GM18870 (cell line): ENCODE measurements around the gene PLEKHF1.

Experiments used
- ATAC-seq: cut with Tn5 transposase; IDR thresholded peaks from one replicate; pipeline ENCODE4 v1.9.1; 2021; ENCODE audit warnings: moderate library complexity; ENCODE audit not compliant: unreplicated experiment

PLEKHF1 gene

DNA sequence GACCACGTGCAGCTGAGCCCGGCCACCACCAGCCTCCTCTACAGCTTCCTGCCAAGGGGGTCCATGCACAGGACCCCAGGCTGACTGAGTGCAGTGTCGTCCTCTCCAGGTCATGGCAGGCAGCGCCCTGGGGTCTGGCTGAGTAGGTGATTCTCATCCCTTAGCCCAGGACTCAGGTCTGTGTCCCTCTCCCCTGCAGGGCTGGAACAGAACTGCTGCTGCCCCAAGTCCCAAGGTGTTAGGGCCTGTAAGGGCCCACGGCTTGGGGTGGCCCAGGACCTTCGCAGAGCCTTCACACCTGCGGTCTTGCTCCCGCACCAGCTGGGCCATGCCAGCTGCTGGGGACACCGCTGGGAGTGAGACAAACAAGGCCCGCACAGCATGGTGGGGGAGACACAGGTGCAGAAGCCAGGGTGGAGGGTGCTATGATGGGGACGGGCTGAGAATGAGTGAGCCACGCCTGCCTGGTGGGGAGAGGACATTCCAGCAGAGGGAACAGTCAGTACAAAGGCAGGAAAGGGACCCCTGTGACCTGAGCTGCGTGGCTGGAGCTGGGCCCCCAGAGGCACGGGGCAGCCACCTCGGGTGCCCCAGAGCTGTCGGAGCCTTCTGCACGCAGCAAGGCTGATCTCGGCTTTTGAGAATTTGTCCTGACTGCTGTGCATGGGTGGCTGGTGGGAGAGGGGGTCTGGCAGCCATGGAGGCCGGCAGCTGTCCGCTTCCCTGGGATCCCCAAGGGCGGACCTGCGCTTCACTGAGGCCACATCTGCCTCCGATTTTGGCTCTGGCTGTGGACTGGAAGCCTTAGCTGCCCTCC is 11.9 kb downstream of the PLEKHF1 start:
- ATAC-seq, result no peak

- ATAC-seq, result no peak
Measured at GRCh38 chr19:29678484-29679106, 13.3 kb downstream of the PLEKHF1 start.

DNA sequence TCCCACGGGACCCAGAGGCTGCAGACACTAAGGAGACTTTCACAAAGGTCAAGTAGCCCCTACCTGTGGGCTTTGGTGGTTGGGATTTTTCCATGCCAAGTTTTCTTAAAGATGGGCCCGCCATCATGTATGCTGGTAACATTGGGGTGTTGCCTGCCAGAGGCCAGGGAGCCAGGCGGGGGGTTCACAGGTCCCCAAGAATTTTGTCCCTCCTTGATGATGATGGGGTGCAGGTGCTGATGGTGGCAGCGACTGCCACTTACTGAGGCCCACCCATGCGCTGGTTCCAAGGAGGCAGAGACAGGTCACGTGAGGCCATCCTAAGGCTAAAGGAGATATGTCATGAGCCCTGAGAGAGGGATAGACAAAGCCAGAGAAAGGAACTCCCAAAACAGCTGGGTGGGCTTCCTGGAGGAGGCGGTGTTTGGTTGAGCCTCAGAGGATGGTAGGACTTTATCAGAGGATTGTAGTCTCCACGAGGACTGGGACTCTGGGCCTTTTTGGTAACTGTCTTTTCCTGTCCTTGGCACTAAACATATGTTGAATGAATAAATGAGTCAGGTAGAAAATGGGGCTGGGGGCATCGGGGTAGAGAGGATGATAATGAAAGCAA is 14.4 kb downstream of the PLEKHF1 start:
- ATAC-seq, result no peak

DNA sequence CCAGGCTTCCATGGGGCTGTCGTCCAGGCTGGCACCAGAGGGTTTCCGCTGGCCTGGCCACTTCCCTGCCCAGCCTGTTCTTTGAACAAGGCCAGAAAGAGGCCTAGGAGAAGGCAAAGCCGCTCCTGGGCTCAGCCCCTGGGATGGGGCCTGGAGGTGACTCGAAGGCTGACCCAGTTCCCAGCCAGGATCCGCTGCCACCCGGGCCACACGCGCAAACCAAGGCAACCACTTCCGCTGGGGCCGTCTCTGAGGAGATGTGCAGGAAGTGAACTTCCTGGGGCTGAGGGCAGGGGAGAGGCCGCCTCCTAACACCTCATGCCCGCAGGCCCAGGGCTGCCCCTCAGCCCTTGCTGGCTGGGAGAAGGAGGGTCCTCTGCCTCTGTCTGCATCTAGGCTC is 15.2 kb downstream of the PLEKHF1 start:
- ATAC-seq, result no peak

DNA sequence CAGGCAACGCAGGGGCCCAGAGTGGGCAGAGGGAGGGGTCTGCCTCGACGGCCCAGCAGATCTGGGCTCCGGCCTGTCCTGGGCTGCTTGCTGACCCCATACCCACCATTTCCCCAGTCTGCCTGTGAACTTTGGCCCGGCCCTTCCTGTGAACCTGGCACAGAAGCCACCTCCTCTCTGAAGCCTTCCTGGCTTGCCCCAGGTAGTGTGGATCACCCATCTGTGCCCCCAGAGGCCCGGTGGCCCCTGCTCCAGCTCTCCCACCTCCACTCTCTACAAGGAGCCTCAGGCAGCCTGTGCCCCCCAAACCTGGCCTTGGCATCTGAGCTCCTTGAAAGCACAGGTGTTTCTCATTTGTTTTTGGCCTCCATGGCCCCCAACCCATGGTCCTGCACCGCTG is 15.7 kb downstream of the PLEKHF1 start:
- ATAC-seq, result no peak

GRCh38 chr19:29681422-29682235 is 16.4 kb downstream of the PLEKHF1 start:
- ATAC-seq, result no peak

- no peak for ATAC-seq
Measured at GRCh38 chr19:29682236-29682895, 17.1 kb downstream of the PLEKHF1 start.

DNA sequence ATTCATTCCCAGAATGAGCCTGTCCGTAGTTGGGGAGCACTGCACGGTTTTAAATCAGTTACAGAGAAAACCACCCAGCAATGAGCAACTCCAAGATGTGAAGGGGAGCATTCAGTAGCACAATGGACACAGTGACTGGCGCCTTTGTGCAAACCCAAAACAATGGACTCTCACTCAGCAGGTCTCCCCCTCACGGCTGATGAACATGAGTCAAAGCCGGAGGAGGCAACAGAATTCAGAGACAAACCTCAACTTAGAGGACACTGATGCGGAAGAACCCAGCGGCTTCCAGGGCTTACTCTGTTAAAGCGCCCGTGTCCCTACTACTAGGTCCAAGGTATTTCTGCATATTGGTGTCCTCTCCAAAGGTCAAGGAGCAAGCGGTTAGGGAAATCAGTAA is 17.7 kb downstream of the PLEKHF1 start:
- ATAC-seq, result no peak

- ATAC-seq, result no peak
Measured at GRCh38 chr19:29685326-29685725, 20.1 kb downstream of the PLEKHF1 start.

DNA sequence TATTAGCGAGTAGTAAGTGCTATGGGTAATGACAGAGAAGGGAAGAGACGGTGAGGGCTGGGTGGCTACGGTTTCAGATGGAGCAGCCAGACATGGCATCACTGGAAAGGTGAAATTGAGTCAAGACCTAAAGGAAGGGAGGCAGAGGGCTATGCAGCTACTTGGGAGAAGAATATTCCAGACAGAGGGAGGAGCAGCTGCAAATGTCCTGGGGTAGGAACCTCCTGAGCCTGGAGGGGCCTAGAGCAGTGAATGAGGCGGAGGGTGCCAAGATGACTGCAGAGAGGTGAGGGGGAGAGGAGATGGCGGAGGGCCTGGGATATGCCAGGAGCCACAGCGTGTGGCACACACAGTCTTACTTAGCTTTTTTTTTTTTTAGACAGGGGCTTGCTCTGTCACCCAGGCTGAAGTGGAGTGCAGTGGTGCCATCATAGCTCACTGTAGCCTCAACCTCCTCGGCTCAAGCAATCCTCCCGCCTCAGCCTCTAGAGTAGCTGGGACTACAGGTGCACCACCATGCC is 21.1 kb downstream of the PLEKHF1 start:
- ATAC-seq, result no peak

- no peak for ATAC-seq
Measured at GRCh38 chr19:29687244-29687896, 22.1 kb downstream of the PLEKHF1 start.

DNA sequence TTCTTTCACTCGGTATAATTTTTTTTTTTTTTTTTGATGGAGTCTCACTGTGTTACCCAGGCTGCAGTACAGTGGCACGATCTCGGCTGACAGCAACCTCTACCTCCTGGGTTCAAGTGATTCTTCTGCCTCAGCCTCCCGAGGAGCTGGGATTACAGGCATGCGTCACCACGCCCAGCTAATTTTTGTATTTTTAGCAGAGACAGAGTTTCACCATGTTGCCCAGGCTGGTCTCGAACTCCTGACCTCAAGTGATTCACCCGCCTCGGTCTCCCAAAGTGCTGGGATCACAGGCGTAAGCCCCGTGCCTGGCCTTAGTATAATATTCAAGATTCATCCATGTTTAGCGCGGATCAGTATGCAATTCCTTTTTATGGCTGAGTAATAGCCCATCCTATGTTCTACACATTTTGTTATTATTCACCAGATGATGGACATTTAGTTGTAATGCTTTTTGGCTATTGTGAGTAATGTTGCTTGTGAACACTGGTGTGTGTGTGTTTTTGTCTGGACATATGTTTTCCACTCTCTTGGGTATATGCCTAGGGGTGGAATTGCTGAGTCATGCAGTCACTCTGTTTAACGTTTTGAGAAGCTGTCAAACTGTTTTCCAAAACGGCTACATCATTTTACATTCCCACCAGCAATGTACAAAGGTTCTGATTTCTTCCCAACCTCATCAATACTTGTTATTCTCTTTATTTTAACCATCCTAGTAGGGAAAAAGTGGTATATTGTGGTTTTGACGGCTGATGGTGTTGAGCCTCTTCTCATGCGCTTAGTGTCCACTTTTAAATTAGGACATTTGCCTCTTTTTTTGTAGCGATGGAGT is 22.9 kb downstream of the PLEKHF1 start:
- no peak for ATAC-seq

DNA sequence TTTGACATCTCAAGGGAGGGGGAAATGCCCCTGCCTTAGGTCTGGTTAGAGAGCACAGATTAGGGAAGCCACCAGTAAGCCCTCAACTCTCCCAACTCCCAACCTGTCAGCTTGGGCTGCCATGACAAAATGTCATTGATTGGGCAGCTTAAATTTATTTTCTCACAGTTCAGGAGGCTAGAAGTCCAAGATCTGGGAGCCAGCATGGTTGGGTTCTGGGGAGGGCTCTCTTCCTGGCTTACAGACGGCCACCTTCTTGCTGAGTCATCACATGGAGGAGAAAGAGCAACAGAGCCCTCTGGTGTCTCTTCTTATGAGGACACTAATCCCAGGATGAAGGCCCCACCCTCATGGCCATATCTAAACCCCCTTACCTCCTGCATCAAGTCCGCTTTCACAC is 25.6 kb downstream of the PLEKHF1 start:
- no peak for ATAC-seq

DNA sequence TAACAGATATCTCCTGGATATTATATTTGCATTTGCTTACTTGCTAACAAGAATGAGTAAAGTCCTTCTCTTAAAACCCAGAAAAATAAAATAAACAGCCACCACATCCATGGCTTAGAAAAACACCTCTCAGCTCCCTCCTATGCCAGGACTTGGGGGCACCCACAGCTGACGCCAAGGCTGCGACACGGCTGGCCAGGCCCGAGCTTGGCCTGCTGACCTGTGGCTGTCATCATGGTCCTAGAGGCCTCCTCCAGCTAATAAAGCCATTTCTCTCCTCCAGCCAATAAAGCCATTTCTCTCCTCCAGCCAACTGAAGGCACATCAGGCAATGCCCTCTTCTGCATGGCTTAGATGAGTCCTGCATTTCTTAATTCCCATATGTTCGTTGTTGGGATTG is 28.9 kb downstream of the PLEKHF1 start:
- ATAC-seq, result no peak

DNA sequence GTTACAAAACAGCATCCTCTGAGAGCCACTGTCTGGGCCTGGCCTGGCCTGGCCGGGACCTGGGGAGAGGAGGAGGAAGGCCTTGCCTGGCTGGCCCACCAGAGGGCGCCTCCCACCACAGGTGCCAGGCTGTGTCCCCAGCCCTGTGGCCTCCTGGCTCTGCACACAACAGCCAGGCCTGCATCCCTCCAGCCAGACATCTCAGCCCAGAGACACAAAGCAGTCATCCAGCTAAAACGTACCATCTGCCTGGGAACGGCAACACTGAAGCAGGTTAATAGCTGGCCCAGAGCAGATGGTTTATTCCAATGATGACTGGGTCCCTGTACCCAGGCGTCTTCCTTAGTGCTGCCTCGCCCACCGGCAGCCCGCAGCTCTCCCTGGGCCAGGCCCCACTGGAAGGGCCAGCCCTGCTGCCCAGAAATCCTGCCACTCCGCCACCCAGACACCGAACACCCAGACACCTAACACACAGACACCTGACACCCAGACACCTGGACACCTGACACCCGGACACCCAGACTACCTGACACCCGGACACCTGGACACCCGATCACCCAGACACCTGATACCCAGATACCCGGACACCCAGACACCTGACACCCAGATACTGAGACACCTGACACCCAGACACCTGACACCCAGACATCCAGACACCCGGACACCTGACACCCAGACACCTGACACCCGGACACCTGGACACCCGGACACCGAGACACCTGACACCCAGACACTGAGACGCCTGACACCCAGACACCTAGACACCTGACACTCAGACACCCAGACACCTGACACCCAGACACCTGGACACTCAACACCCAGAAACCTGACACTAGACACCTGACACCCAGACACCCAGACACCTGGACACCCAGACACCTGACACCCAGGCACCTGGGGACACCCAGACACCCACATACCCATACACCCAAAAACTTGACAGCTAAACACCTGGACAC is 29.7 kb downstream of the PLEKHF1 start:
- ATAC-seq, result no peak

DNA sequence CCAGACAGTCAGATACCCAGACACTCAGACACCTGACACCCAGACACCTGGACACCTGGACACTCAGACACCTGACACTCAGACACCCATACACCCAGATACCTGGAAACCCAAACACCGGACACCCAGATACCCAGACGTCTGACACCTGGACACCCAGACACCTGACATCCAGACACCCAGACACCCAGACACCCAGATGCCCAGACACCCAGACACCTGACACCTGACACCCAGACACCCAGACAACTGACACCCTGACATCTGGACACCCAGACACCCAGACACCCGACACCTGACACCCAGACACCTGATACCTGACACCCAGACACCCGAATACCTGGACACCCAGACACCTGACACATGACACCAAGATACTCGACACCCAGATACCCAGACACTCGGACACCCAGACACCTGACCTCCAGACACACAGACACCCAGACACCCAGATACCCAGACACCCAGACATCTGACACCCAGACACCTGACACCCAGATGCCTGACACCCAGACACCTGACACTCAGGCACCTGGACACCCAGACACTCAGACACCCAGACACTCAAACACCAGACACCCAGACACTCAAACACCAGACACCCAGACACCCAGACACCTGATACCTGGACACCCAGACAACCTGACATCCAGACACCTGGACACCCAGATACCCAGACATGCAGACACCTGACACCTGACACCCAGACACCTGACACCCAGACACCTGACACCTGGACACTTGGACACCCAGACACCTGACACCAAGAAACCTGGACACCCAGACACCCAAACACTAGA is 30.7 kb downstream of the PLEKHF1 start:
- no peak for ATAC-seq

- no peak for ATAC-seq
Measured at GRCh38 chr19:29696565-29696846, 31.2 kb downstream of the PLEKHF1 start.
